Transverse colon (tissue), 4 donors: ENCODE data around the gene ATF6. TPM values are rescaled to one million over a fixed set of nuclear protein-coding genes. Genes with fewer than 3 reads are reported as not detected.

Experiments
- DNase-seq: peaks from one replicate; pipeline ENCODE4 v3.0.0-alpha.2; 2019
- H3K27ac ChIP-seq, 4 donors: fragments of 200-600 bp; sonication (generic); 2 replicates each; pipeline ENCODE4 v1.5.1; 2016 to 2018; ENCODE audit warnings: inconsistent platforms in 4 of 4
- H3K27me3 ChIP-seq: fragments of 200-600 bp; sonication (generic); 2 replicates; pipeline ENCODE4 v1.5.1; 2017; ENCODE audit warnings: inconsistent platforms
- H3K36me3 ChIP-seq, 4 donors: fragments of 200-600 bp; sonication (generic); 2 replicates each; pipeline ENCODE4 v1.5.1; 2017 to 2019; ENCODE audit warnings: inconsistent platforms in 4 of 4
- H3K4me1 ChIP-seq, 4 donors: fragments of 200-600 bp; sonication (generic); 2 replicates each; pipeline ENCODE4 v1.5.1; 2017 to 2020; ENCODE audit warnings: inconsistent platforms in 4 of 4
- H3K4me3 ChIP-seq, 4 donors: fragments of 200-600 bp; sonication (generic); 1 replicate in 1 of 4; 2 replicates in 3 of 4; pipeline versions ENCODE4 v1.5.1 to v1.6.1; 2017 to 2019; ENCODE audit warnings: inconsistent platforms in 4 of 4
- H3K9me3 ChIP-seq, 2 donors: fragments of 200-600 bp; sonication (generic); 2 replicates each; pipeline ENCODE4 v1.5.1; 2017 to 2019; ENCODE audit warnings: inconsistent platforms in 2 of 2
- EP300 ChIP-seq: sonication (generic); formaldehyde crosslinking; IDR thresholded peaks from one replicate; pipeline ENCODE4 v1.6.1; 2017; ENCODE audit warnings: antibody characterized with exemption, low read depth
- POLR2A ChIP-seq: fragments of 450-650 bp; IDR thresholded peaks from one replicate; pipeline ENCODE4 v1.6.1; 2016; ENCODE audit warnings: antibody characterized with exemption, mild to moderate bottlenecking, moderate library complexity
- POLR2AphosphoS5 ChIP-seq, 3 donors: sonication (generic); formaldehyde crosslinking; IDR thresholded peaks; one replicate each; pipeline ENCODE4 v1.6.1; 2016; ENCODE audit warnings: antibody characterized with exemption in 3 of 3
- WGBS, 2 donors: methylation state at CpG; one replicate each; pipeline ENCODE4 v1.1.5; 2018; ENCODE audit warnings: low coverage in 1 of 2; 5-methylcytosine and 5-hydroxymethylcytosine counted together
- in situ Hi-C, 4 donors: fragments of 200-750 bp; cut with MboI; loops; one replicate each; pipeline versions ENCODE4 v1.15.0 to v1.15.1; 2017; ENCODE audit warnings: low sequenced_read_pairs in 3 of 4, low pct_ligation_motif_present in 1 of 4, low pct_unique_long_range_greater_than_20kb in 1 of 4
- intact Hi-C: fragments of 100-400 bp; cut with DNase I; formaldehyde crosslinking; loops from one replicate; pipeline ENCODE4 v1.15.1; 2023; ENCODE audit warnings: low total_unique reads
- total RNA-seq, 4 donors: library from RNA; depleted of rRNA; stranded (reverse); fragments of >200 nt; gene quantifications; one replicate each; pipeline ENCODE4 v1.1.0, GENCODE V29; 2016
- TF ChIP-seq, protein P1 (sequence below), 5 experiments: fragments of 200-600 bp in 3 of 5; fragments of 450-650 bp in 2 of 5; sonication (generic) in 3 of 5; IDR thresholded peaks; 1 replicate in 2 of 5; 2 replicates in 3 of 5; pipeline ENCODE4 v1.5.1; 2016 to 2017; ENCODE audit warnings: antibody characterized with exemption in 5 of 5, inconsistent platforms in 3 of 5, mild to moderate bottlenecking in 2 of 5, moderate library complexity in 1 of 5

Gene ATF6
- total RNA-seq, 4 donors from 2014 or later = 10.8 to 45.8 (median 23.0) TPM

DNA sequence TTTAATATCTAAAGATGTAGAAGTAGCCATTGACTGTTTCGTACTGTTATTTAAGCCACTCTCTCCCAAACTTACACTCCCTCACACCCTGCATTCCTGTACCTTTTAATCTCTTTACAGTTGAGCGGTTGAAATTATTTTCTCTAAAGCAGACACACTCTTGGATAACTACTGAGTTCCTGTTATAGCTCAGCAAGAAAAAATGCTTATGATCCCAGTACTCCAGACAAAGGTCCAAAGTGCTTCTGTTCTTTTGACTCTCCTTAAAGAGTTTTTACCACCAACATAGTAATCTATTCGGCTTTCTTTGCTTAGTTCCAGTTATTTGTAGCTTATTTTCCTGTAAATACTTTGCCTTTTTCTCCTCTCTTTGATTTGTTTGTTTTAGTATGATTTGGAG is 100.1 kb downstream of the ATF6 start:
- Histone ChIP-seq H3K4me3 (no peak overlapping the region), H3K36me3 (peaks cover 0 to 21% (median 0%) of the 10 kb centered on the region in 4 donors), H3K27me3 (no peaks in the 10 kb centered on the region), H3K9me3 (no peaks in the 10 kb centered on the region), H3K4me1 (no peaks in the 10 kb centered on the region), H3K27ac (no peak overlapping the region)
- TF ChIP-seq POLR2A (no peak), POLR2AphosphoS5 (IDR thresholded peaks at IDR 0.05) (no peak), EP300 (no peak)
- TF ChIP-seq, protein P1, sequence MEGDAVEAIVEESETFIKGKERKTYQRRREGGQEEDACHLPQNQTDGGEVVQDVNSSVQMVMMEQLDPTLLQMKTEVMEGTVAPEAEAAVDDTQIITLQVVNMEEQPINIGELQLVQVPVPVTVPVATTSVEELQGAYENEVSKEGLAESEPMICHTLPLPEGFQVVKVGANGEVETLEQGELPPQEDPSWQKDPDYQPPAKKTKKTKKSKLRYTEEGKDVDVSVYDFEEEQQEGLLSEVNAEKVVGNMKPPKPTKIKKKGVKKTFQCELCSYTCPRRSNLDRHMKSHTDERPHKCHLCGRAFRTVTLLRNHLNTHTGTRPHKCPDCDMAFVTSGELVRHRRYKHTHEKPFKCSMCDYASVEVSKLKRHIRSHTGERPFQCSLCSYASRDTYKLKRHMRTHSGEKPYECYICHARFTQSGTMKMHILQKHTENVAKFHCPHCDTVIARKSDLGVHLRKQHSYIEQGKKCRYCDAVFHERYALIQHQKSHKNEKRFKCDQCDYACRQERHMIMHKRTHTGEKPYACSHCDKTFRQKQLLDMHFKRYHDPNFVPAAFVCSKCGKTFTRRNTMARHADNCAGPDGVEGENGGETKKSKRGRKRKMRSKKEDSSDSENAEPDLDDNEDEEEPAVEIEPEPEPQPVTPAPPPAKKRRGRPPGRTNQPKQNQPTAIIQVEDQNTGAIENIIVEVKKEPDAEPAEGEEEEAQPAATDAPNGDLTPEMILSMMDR (IDR thresholded peaks at IDR 0.05) = no peak
- intact Hi-C loops (no loop called here), in situ Hi-C loops (no loop called here)
- WGBS, 2 donors = 81 to 88% methylated on average over 3 of the region's 3 CpGs
- no peak for DNase-seq

DNA sequence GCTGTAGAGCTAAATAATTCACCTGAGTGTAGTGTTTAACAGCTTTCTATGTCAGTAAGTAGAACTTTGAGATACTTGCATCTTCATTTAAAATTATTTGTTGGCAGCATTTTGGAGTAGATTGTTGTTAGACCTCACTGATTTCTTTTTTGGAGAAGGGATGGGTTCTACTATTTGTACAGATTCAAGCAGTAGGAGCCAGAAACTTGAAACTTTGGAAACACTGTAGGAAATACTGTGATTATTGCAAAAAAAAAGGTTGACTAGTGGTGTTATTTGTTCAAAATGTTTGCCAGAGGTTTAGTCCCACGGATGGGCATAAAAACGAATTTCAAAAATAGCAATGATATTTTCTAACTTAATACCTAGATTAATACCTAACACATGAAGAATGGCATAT is 102.7 kb downstream of the ATF6 start:
- DNase-seq = no peak
- WGBS, 2 donors = 88 to 95% methylated on average over 1 to 2 of the region's 2 CpGs
- H3K36me3 ChIP-seq = peaks cover 0 to 14% (median 0%) of the 10 kb centered on the region in 4 donors
- no peak overlapping the region for H3K4me3 ChIP-seq
- TF ChIP-seq POLR2A (no peak), POLR2AphosphoS5 (IDR thresholded peaks at IDR 0.05) (no peak), EP300 (no peak)
- TF ChIP-seq, protein P1 (IDR thresholded peaks at IDR 0.05) = no peak
- no peaks in the 10 kb centered on the region for H3K27me3 ChIP-seq
- H3K4me1 ChIP-seq = no peaks in the 10 kb centered on the region
- H3K9me3 ChIP-seq = no peaks in the 10 kb centered on the region
- H3K27ac ChIP-seq = no peak overlapping the region
- intact Hi-C loops (no loop called here), in situ Hi-C loops (no loop called here)

- H3K4me3 ChIP-seq = no peak overlapping the region
- peaks cover 0 to 10% (median 0%) of the 10 kb centered on the region in 4 donors for H3K36me3 ChIP-seq
- TF ChIP-seq EP300 (no peak), POLR2AphosphoS5 (IDR thresholded peaks at IDR 0.05) (no peak), POLR2A (no peak)
- TF ChIP-seq, protein P1 (IDR thresholded peaks at IDR 0.05) = no peak
- H3K4me1 ChIP-seq = no peaks in the 10 kb centered on the region
- in situ Hi-C loops (no loop called here), intact Hi-C loops (no loop called here)
- no peak overlapping the region for H3K27ac ChIP-seq
- DNase-seq = no peak
- no peaks in the 10 kb centered on the region for H3K9me3 ChIP-seq
- no peaks in the 10 kb centered on the region for H3K27me3 ChIP-seq
Measured at GRCh38 chr1:161869291-161869690, 103.2 kb downstream of the ATF6 start.

GRCh38 chr1:161872506-161872905 is 106.4 kb downstream of the ATF6 start:
- no peaks in the 10 kb centered on the region for H3K36me3 ChIP-seq
- 65 to 68% methylated on average over 2 of the region's 2 CpGs for WGBS, 2 donors
- H3K27me3 ChIP-seq = no peaks in the 10 kb centered on the region
- no peaks in the 10 kb centered on the region for H3K9me3 ChIP-seq
- DNase-seq = no peak
- intact Hi-C loops (no loop called here), in situ Hi-C loops (no loop called here)
- H3K4me3 ChIP-seq = no peak overlapping the region
- no peaks in the 10 kb centered on the region for H3K4me1 ChIP-seq
- TF ChIP-seq, protein P1 (IDR thresholded peaks at IDR 0.05) = no peak
- TF ChIP-seq EP300 = no peak
- TF ChIP-seq POLR2A = no peak
- TF ChIP-seq POLR2AphosphoS5 (IDR thresholded peaks at IDR 0.05) = no peak
- no peak overlapping the region for H3K27ac ChIP-seq
